Measurements from ENCODE around the gene PTTG1IP. TPM values are rescaled to one million over a fixed set of nuclear protein-coding genes. Genes with fewer than 3 reads are reported as not detected.
A peak's percentile ranks its signal among the peaks of the same experiment; 100 is the strongest.

The PTTG1IP gene
- total and polyA plus RNA-seq, 8 donors: 61.3 to 253 (median 114) TPM

GRCh38 chr21:44804762-44805161, 68.7 kb downstream of the PTTG1IP start:
- peaks cover 40 to 61% (median 54%) of the 10 kb centered on the region in 4 donors for H3K36me3 ChIP-seq
- 45 to 61% (median 55%) methylated on average over 6 of the region's 6 CpGs for WGBS, 5 donors
- H3K27me3 ChIP-seq: no peaks in the 10 kb centered on the region
- TF ChIP-seq EP300 (IDR thresholded peaks at IDR 0.05) (no peak), POLR2A (IDR thresholded peaks at IDR 0.05) (no peak), POLR2AphosphoS5 (IDR thresholded peaks at IDR 0.05) (no peak)
- TF ChIP-seq, protein P1, sequence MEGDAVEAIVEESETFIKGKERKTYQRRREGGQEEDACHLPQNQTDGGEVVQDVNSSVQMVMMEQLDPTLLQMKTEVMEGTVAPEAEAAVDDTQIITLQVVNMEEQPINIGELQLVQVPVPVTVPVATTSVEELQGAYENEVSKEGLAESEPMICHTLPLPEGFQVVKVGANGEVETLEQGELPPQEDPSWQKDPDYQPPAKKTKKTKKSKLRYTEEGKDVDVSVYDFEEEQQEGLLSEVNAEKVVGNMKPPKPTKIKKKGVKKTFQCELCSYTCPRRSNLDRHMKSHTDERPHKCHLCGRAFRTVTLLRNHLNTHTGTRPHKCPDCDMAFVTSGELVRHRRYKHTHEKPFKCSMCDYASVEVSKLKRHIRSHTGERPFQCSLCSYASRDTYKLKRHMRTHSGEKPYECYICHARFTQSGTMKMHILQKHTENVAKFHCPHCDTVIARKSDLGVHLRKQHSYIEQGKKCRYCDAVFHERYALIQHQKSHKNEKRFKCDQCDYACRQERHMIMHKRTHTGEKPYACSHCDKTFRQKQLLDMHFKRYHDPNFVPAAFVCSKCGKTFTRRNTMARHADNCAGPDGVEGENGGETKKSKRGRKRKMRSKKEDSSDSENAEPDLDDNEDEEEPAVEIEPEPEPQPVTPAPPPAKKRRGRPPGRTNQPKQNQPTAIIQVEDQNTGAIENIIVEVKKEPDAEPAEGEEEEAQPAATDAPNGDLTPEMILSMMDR (IDR thresholded peaks at IDR 0.05): no peak
- DNase-seq: no peak
- H3K4me1 ChIP-seq: peaks cover 21 to 28% (median 24%) of the 10 kb centered on the region in 4 donors
- no peaks in the 10 kb centered on the region for H3K9me3 ChIP-seq
- intact Hi-C loops (cut with DNase I; ENCODE audit: low total_unique reads): no loop called here
- no peak overlapping the region for H3K27ac ChIP-seq
- no peak overlapping the region for H3K4me3 ChIP-seq

GRCh38 chr21:44803651-44804050, 69.8 kb downstream of the PTTG1IP start:
- Histone ChIP-seq H3K27me3 (no peaks in the 10 kb centered on the region), H3K27ac (no peak overlapping the region), H3K4me3 (no peak overlapping the region), H3K4me1 (peaks cover 21 to 39% (median 31%) of the 10 kb centered on the region in 4 donors), H3K9me3 (no peaks in the 10 kb centered on the region), H3K36me3 (peaks cover 32 to 60% (median 51%) of the 10 kb centered on the region in 4 donors)
- TF ChIP-seq POLR2A (IDR thresholded peaks at IDR 0.05) (no peak), POLR2AphosphoS5 (IDR thresholded peaks at IDR 0.05) (no peak), EP300 (IDR thresholded peaks at IDR 0.05) (no peak)
- TF ChIP-seq, protein P1 (IDR thresholded peaks at IDR 0.05): no peak
- DNase-seq: no peak
- intact Hi-C loops (cut with DNase I; ENCODE audit: low total_unique reads): no loop called here
- 48 to 67% (median 60%) methylated on average over 3 of the region's 3 CpGs for WGBS, 5 donors

GRCh38 chr21:44802396-44803153, 70.9 kb downstream of the PTTG1IP start:
- peak overlapping the region; percentile 86 to 96 (median 92) for H3K4me3 ChIP-seq
- peaks cover 23 to 58% (median 49%) of the 10 kb centered on the region in 4 donors for H3K36me3 ChIP-seq
- 19 to 44% (median 21%) methylated on average over 16 to 32 of the region's 32 CpGs for WGBS, 5 donors
- H3K4me1 ChIP-seq: peaks cover 21 to 42% (median 31%) of the 10 kb centered on the region in 4 donors
- peak overlapping the region in 4 of 5 donors; percentile 79 to 86 (median 82) for H3K27ac ChIP-seq
- DNase-seq: no peak
- no peak for TF ChIP-seq POLR2AphosphoS5 (IDR thresholded peaks at IDR 0.05)
- TF ChIP-seq, protein P1 (IDR thresholded peaks at IDR 0.05): no peak
- no peak for TF ChIP-seq POLR2A (IDR thresholded peaks at IDR 0.05)
- no peak for TF ChIP-seq EP300 (IDR thresholded peaks at IDR 0.05)
- no peaks in the 10 kb centered on the region for H3K9me3 ChIP-seq
- no peaks in the 10 kb centered on the region for H3K27me3 ChIP-seq
- intact Hi-C loops (cut with DNase I; ENCODE audit: low total_unique reads): no loop called here

DNA sequence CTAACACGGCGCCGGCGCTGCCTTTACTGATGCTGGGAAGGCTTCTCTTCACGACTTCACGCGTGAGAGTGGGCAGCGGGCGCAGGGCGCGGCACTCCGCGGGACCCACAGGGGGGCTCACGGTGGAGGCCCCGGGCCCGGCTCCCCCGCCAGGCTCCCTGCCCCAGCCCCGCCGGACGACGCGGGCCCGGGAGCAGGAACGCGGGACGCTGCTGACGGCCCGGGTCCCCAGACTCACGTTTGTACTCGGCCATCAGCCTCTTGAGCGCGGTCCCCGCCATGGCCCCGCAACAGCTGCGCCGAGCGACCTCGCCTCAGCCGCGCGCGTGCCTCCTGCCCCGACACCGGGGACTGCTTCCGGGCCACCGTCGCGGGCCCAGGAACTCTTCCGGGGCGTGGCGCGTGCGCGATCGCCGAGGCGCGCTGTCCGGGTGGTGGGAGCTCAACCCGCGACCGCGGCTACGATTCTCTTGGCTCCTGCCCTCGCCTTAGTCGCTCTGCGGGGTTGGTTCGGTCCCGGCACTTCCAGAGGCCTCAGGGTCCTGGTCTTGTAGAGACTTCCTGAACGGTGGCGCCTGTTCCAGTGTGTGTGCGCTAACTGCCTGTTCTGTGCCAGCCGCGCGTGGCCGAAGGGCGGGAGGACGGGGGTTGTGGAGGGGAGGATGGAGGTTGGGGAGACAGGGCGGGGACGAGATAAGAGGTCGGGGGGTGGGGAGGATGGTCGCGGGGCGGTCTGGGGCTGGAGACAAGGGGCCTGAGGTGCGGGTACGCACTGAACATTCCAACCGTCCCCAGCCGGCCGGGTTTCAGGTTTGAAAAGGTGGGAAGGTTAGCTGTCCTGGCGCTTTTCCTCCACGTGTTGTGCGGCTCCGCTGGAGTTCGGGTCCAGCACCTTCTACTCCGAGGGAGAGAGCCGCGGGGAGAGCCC, 71.8 kb downstream of the PTTG1IP start, which contains the start of gene UBE2G2:
Gene UBE2G2, minus strand, starts transcription at position 353 of the 928 bp plus-strand sequence. Its CDS starts 72 bp downstream, at position 281.
- 0 to 1% (median 1%) methylated on average over 36 to 97 of the region's 97 CpGs for WGBS, 5 donors
- H3K27ac ChIP-seq: peak within 1 kb of the TSS; percentile 77 to 86 (median 80)
- no peaks in the 10 kb centered on the region for H3K27me3 ChIP-seq
- intact Hi-C loops (cut with DNase I; ENCODE audit: low total_unique reads): no loop called here
- peak within 1 kb of the TSS; percentile 86 to 96 (median 92) for H3K4me3 ChIP-seq
- peaks cover 21 to 42% (median 31%) of the 10 kb centered on the region in 4 donors for H3K4me1 ChIP-seq
- no peaks in the 10 kb centered on the region for H3K9me3 ChIP-seq
- TF ChIP-seq, protein P1 (IDR thresholded peaks at IDR 0.05): peak in 1 of 7 experiments; percentile 15
- TF ChIP-seq EP300 (IDR thresholded peaks at IDR 0.05) (no peak), POLR2A (IDR thresholded peaks at IDR 0.05) (no peak), POLR2AphosphoS5 (IDR thresholded peaks at IDR 0.05) (peak; percentile 60 to 96 (median 80))
- peak; percentile 85 to 95 for DNase-seq
- H3K36me3 ChIP-seq: peaks cover 16 to 49% (median 44%) of the 10 kb centered on the region in 4 donors

Measured in stomach (tissue), 9 donors.